ENCODE measurements around the gene CTAG1B. TPM values are rescaled to one million over a fixed set of nuclear protein-coding genes. Genes with fewer than 3 reads are reported as not detected.
"Not testable (repeated sequence)": the region's sequence is repeated elsewhere in the genome, so short reads cannot be mapped to it uniquely, and the experiment has no call there.

CTAG1B gene
- total RNA-seq, 1 donor from 2014 or later, result not detected

DNA sequence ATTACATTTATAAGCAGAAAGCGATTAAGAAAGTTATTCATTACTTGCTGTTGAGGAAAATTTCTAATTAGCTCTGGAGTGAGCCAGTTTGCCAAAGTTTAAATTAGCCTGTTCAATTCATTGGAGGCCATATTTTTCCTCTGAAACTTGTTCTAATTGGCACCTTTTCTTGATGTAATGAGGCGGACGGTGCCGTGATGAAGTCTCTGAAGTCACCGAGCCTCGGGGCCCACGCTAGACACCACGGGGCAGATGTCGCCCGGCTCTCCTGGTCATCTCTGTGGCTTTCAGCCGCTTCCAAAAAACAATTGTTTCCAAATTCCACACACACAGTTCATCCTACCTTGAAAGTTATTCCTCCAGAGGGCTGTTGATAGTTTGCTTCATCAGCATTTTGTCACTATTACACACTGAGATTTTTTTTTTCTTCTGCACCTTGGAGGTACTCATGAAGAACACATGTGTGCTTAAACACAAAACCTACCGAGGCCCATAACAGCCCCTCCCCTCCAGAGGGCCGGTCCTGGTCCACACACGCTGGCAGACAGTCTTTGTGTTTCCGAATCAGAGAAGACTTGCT lies 38.2 kb upstream of the CTAG1B start:
- Mint-ChIP-seq H3K4me1 (ENCODE audit: low read depth) (no peaks in the 10 kb centered on the region), H3K9me3 (ENCODE audit: low read depth) (peaks cover 19% of the 10 kb centered on the region), H3K36me3 (ENCODE audit: insufficient read depth) (no peaks in the 10 kb centered on the region), H3K4me3 (ENCODE audit: low read depth) (no peak overlapping the region), H3K27ac (no peak overlapping the region), H3K27me3 (no peaks in the 10 kb centered on the region)
- TF ChIP-seq CTCF (IDR thresholded peaks at IDR 0.05; ENCODE audit: unreplicated experiment), result no peak
- no peak for DNase-seq (ENCODE audit: low spot score, unreplicated experiment)

DNA sequence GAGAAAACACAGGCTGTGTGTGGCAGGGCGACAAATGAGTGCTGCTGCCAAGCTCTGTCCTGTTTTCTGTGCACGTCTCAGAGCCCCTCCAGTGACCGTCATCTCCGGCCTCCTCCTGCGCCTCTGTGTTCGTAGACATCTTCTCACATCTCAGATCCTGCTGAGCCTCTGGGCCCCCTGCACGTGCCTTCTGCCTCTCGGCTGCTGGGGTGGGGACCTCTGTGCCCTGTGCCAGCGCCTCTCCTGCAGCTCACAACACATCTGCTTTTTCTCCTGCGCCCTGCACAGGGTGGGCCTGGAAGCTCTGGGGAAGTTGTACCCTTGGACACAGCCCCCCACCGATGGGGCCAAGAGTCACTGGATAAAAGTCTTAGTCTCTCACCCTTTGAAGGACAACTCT lies 36.7 kb upstream of the CTAG1B start:
- H3K9me3 Mint-ChIP-seq (ENCODE audit: low read depth), result peaks cover 13% of the 10 kb centered on the region

GRCh38 chrX:154655346-154655745 lies 36.3 kb upstream of the CTAG1B start:
- no peak overlapping the region for H3K4me3 Mint-ChIP-seq (ENCODE audit: low read depth)
- no peak for DNase-seq (ENCODE audit: low spot score, unreplicated experiment)
- no peaks in the 10 kb centered on the region for H3K27me3 Mint-ChIP-seq
- peaks cover 13% of the 10 kb centered on the region for H3K9me3 Mint-ChIP-seq (ENCODE audit: low read depth)
- no peak overlapping the region for H3K27ac Mint-ChIP-seq
- no peak for TF ChIP-seq CTCF (IDR thresholded peaks at IDR 0.05; ENCODE audit: unreplicated experiment)
- no peaks in the 10 kb centered on the region for H3K36me3 Mint-ChIP-seq (ENCODE audit: insufficient read depth)
- no peaks in the 10 kb centered on the region for H3K4me1 Mint-ChIP-seq (ENCODE audit: low read depth)

More for the DNA sequence above, 36.7 kb upstream of the CTAG1B start:
- Mint-ChIP-seq H3K36me3 (ENCODE audit: insufficient read depth) (no peaks in the 10 kb centered on the region), H3K27ac (no peak overlapping the region), H3K4me3 (ENCODE audit: low read depth) (no peak overlapping the region), H3K4me1 (ENCODE audit: low read depth) (no peaks in the 10 kb centered on the region), H3K27me3 (no peaks in the 10 kb centered on the region)
- no peak for DNase-seq (ENCODE audit: low spot score, unreplicated experiment)
- TF ChIP-seq CTCF (IDR thresholded peaks at IDR 0.05; ENCODE audit: unreplicated experiment), result no peak

DNA sequence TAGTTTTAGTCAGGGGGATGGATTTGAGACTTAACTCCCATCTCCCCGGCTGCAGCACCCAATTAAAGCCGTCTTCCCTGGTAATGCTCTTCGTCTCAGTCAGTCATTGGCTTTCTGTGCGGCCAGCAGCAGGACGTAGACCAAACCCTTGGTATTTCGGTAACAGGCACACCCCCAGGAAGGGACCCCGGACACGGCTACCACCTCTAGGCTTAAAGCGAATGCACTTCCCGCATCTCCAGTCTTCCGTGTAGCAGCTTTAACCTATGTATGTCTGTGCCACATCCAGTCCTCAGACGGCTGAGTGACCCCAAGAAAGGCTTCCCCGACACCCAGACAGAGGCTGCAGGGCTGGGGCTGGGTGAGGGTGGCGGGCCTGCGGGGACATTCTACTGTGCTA lies 35.8 kb upstream of the CTAG1B start:
- no peak for DNase-seq (ENCODE audit: low spot score, unreplicated experiment)
- H3K27ac Mint-ChIP-seq, result no peak overlapping the region
- no peaks in the 10 kb centered on the region for H3K4me1 Mint-ChIP-seq (ENCODE audit: low read depth)
- no peaks in the 10 kb centered on the region for H3K27me3 Mint-ChIP-seq
- peaks cover 13% of the 10 kb centered on the region for H3K9me3 Mint-ChIP-seq (ENCODE audit: low read depth)
- H3K36me3 Mint-ChIP-seq (ENCODE audit: insufficient read depth), result no peaks in the 10 kb centered on the region
- H3K4me3 Mint-ChIP-seq (ENCODE audit: low read depth), result no peak overlapping the region
- TF ChIP-seq CTCF (IDR thresholded peaks at IDR 0.05; ENCODE audit: unreplicated experiment), result no peak

DNA sequence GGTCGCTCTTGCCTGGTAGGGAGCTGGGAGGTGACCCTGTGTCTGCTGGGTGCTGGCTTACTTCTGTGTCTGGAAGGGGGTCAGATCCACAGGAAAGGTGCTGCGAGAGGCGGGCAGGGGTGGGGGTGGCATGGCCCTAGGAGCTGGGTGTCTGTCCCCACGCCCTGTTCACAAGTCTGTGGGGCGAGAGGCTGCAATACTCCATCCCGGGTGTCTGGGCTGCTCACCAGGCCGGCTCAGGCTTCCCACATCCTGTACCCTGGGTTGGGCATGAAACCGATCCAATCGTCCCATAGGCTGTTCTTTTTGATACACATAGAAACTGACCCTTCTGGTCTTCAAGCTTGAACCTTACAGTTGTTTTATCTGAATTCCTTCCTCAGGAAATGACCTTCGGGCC lies 35.3 kb upstream of the CTAG1B start:
- Mint-ChIP-seq H3K36me3 (ENCODE audit: insufficient read depth) (no peaks in the 10 kb centered on the region), H3K4me3 (ENCODE audit: low read depth) (no peak overlapping the region), H3K27me3 (no peaks in the 10 kb centered on the region), H3K9me3 (ENCODE audit: low read depth) (peaks cover 13% of the 10 kb centered on the region), H3K4me1 (ENCODE audit: low read depth) (no peaks in the 10 kb centered on the region), H3K27ac (no peak overlapping the region)
- no peak for TF ChIP-seq CTCF (IDR thresholded peaks at IDR 0.05; ENCODE audit: unreplicated experiment)
- no peak for DNase-seq (ENCODE audit: low spot score, unreplicated experiment)

DNA sequence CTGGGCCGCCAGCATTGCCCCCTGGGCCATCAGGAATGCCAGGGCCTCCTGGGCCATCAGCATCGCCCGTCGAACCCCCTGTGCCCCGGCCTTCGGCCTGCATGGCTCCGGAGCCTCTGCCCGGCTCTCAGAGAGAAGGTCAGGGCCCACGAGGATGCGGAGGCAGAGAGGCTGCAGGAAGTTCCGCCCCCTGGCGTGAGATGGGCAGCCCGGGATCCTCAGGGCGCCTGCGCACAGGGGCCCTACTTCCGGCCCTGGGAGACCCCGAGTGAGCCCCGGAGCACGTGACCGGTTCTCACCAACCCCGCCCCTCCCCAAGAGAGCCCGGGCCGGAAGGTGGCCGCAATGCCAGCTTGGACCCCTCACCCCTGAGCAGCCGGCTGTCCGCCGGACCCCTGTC lies 34.3 kb upstream of the CTAG1B start, which contains the start of gene CTAG2:
Gene CTAG2 (minus strand): TSS at position 167 of the 400 bp plus-strand sequence. CDS start 64 bp downstream, at position 103.
- not testable (repeated sequence) for H3K4me3 Mint-ChIP-seq (ENCODE audit: low read depth); DNase-seq (ENCODE audit: low spot score, unreplicated experiment); H3K36me3 Mint-ChIP-seq (ENCODE audit: insufficient read depth); H3K27me3 Mint-ChIP-seq; H3K27ac Mint-ChIP-seq; H3K4me1 Mint-ChIP-seq (ENCODE audit: low read depth); H3K9me3 Mint-ChIP-seq (ENCODE audit: low read depth)
